Measurements from ENCODE around the gene OR5H2. TPM values are rescaled to one million over a fixed set of nuclear protein-coding genes. Genes with fewer than 3 reads are reported as not detected.

OR5H2 gene
- polyA plus RNA-seq, 3 donors: not detected

GRCh38 chr3:98328933-98329332 is 46.6 kb downstream of the OR5H2 start:
- Mint-ChIP-seq H3K27ac (no peak overlapping the region), H3K4me3 (no peak overlapping the region), H3K9me3 (no peaks in the 10 kb centered on the region), H3K4me1 (peaks cover 2% of the 10 kb centered on the region), H3K27me3 (ENCODE audit: low read depth in 3 of 3) (peaks cover 6 to 16% (median 15%) of the 10 kb centered on the region in 3 donors), H3K36me3 (no peaks in the 10 kb centered on the region)
- 97% methylated on average over 5 of the region's 5 CpGs for WGBS (ENCODE audit: insufficient coverage)
- no peak overlapping the region for H3K4me3 ChIP-seq (replicated peaks in 1 of 3; ENCODE audit: low read depth in 2 of 3, low read length in 3 of 3)
- H3K4me1 ChIP-seq (ENCODE audit: control insufficient read depth in 1 of 2, insufficient read depth in 2 of 2, low read length in 2 of 2): no peaks in the 10 kb centered on the region
- no peak overlapping the region for H2AFZ ChIP-seq (ENCODE audit: insufficient read depth, low read depth, low read length, poor library complexity, severe bottlenecking)
- no peaks in the 10 kb centered on the region for H3K79me2 ChIP-seq (ENCODE audit: insufficient read depth, low read length)
- no peaks in the 10 kb centered on the region for H3K27me3 ChIP-seq (ENCODE audit: control insufficient read depth in 2 of 2, insufficient read depth in 2 of 2, low read length in 2 of 2)
- intact Hi-C loops (cut with micrococcal nuclease): loop anchor here (5.0 kb wide), 2 partner anchors 287 to 292 kb away; partner anchors contain the start of gene GABRR3 (in 1 of the 2)
- H3K36me3 ChIP-seq (replicated peaks in 1 of 2; ENCODE audit: control insufficient read depth in 1 of 2, insufficient read depth in 2 of 2, low read length in 2 of 2): no peaks in the 10 kb centered on the region
- H3K4me2 ChIP-seq (replicated peaks; ENCODE audit: extremely low read depth, low read length, poor library complexity, severe bottlenecking): no peak overlapping the region
- no peak for TF ChIP-seq CTCF (IDR thresholded peaks at IDR 0.05)
- H3K27ac ChIP-seq (ENCODE audit: low read depth in 1 of 2, low read length in 2 of 2): no peak overlapping the region
- no peak for DNase-seq
- no peaks in the 10 kb centered on the region for H4K20me1 ChIP-seq (ENCODE audit: insufficient read depth, low read length)
- H3K9me3 ChIP-seq (replicated peaks in 1 of 2; ENCODE audit: control insufficient read depth in 1 of 2, insufficient read depth in 1 of 2, low read length in 2 of 2): no peaks in the 10 kb centered on the region
- H3K9ac ChIP-seq (ENCODE audit: insufficient read depth, low read length, poor library complexity, severe bottlenecking): no peak overlapping the region

GRCh38 chr3:98329392-98330124 is 47.3 kb downstream of the OR5H2 start:
- Histone ChIP-seq H3K79me2 (ENCODE audit: insufficient read depth, low read length) (no peaks in the 10 kb centered on the region), H4K20me1 (ENCODE audit: insufficient read depth, low read length) (no peaks in the 10 kb centered on the region), H2AFZ (ENCODE audit: insufficient read depth, low read depth, low read length, poor library complexity, severe bottlenecking) (no peak overlapping the region), H3K27me3 (ENCODE audit: control insufficient read depth in 2 of 2, insufficient read depth in 2 of 2, low read length in 2 of 2) (no peaks in the 10 kb centered on the region), H3K27ac (ENCODE audit: low read depth in 1 of 2, low read length in 2 of 2) (no peak overlapping the region), H3K4me3 (replicated peaks in 1 of 3; ENCODE audit: low read depth in 2 of 3, low read length in 3 of 3) (no peak overlapping the region), H3K9me3 (replicated peaks in 1 of 2; ENCODE audit: control insufficient read depth in 1 of 2, insufficient read depth in 1 of 2, low read length in 2 of 2) (no peaks in the 10 kb centered on the region), H3K4me1 (ENCODE audit: control insufficient read depth in 1 of 2, insufficient read depth in 2 of 2, low read length in 2 of 2) (no peaks in the 10 kb centered on the region), H3K9ac (ENCODE audit: insufficient read depth, low read length, poor library complexity, severe bottlenecking) (no peak overlapping the region), H3K36me3 (replicated peaks in 1 of 2; ENCODE audit: control insufficient read depth in 1 of 2, insufficient read depth in 2 of 2, low read length in 2 of 2) (no peaks in the 10 kb centered on the region), H3K4me2 (replicated peaks; ENCODE audit: extremely low read depth, low read length, poor library complexity, severe bottlenecking) (no peak overlapping the region)
- peak; percentile 9 to 49 (median 44) for DNase-seq
- H3K27ac Mint-ChIP-seq: no peak overlapping the region
- no peak overlapping the region for H3K4me3 Mint-ChIP-seq
- peaks cover 6 to 18% (median 16%) of the 10 kb centered on the region in 3 donors for H3K27me3 Mint-ChIP-seq (ENCODE audit: low read depth in 3 of 3)
- peak; percentile 70 for TF ChIP-seq CTCF (IDR thresholded peaks at IDR 0.05)
- intact Hi-C loops (cut with micrococcal nuclease): loop anchor here (5.0 kb wide), 2 partner anchors 287 to 292 kb away; partner anchors contain the start of gene GABRR3 (in 1 of the 2)
- H3K9me3 Mint-ChIP-seq: no peaks in the 10 kb centered on the region
- peaks cover 2% of the 10 kb centered on the region for H3K4me1 Mint-ChIP-seq
- H3K36me3 Mint-ChIP-seq: no peaks in the 10 kb centered on the region
- 12% methylated on average over 5 of the region's 6 CpGs for WGBS (ENCODE audit: insufficient coverage)

Data from CD14-positive monocyte (primary cell).